Measurements from ENCODE around the gene PARVB. TPM values are rescaled to one million over a fixed set of nuclear protein-coding genes. Genes with fewer than 3 reads are reported as not detected.

PARVB gene
- total and polyA plus RNA-seq, 2 of the 8 experiments (the other 6 are each of a cell fraction or from before 2014, with no cell fraction given) = 14.5 to 18.6 TPM

DNA sequence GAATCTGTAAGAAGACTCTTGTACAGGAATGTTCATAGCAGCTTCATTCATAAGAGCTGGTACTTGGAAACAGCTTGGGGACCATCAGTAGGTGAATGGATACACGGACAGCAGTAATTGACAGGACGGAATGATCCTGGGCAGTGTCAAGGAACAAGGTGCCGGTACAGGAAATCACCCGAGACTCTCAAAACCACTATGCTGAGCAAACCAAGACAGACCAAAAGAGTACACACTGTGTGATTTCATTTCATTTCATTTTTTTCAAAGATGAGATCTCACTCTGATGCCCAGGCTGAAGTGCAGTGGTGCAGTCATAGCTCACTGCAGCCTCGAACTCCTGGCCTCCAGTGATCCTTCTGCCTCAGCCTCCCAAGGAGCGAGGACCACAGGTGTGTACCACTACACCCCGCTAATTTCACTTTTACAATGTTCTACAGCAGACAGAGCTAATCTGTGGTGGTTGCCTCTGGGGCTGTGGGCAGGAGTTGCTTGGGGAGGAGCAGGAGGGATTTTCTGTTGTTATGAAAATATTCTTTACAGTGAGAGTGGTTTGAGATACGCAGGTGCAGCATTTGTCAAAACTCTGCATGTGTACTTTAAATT, 15.6 kb downstream of the PARVB start:
- Histone ChIP-seq H4K20me1 (replicated peaks in 1 of 2; ENCODE audit: control insufficient read depth in 1 of 2, insufficient read depth in 2 of 2, low read length in 2 of 2) (no peaks in the 10 kb centered on the region), H3K4ac (replicated peaks; ENCODE audit: insufficient read length, low read depth, low read length) (no peak overlapping the region), H3K4me3 (ENCODE audit: extremely low read depth in 1 of 4, insufficient read depth in 2 of 4, low read depth in 3 of 4, low read length in 4 of 4) (no peak overlapping the region), H3K14ac (ENCODE audit: insufficient read length) (no peak overlapping the region), H3K9me3 (ENCODE audit: insufficient read depth in 2 of 2, low read depth in 1 of 2, low read length in 1 of 2) (no peaks in the 10 kb centered on the region), H2BK120ac (replicated peaks; ENCODE audit: low read depth, low read length) (no peak overlapping the region), H3K79me1 (ENCODE audit: low read depth, low read length) (no peaks in the 10 kb centered on the region; the same call in 1 of the 2 replicates), H2BK5ac (ENCODE audit: low read depth, low read length) (no peak overlapping the region), H2BK15ac (ENCODE audit: low read length) (no peak overlapping the region), H2AK5ac (ENCODE audit: low read depth, low read length) (no peak overlapping the region), H3K23me2 (ENCODE audit: low read depth, low read length) (no peaks in the 10 kb centered on the region), H3K36me3 (ENCODE audit: control insufficient read depth in 2 of 4, insufficient read depth in 4 of 4, low read length in 3 of 4) (no peaks in the 10 kb centered on the region), H2BK12ac (ENCODE audit: low read depth, low read length) (no peak overlapping the region), H2BK20ac (ENCODE audit: low read length) (no peak overlapping the region), H3K9ac (replicated peaks in 1 of 4; ENCODE audit: extremely low read depth in 1 of 4, low read depth in 3 of 4, low read length in 3 of 4) (no peak overlapping the region), H3K18ac (ENCODE audit: extremely low read depth, low read length) (no peak overlapping the region), H4K5ac (ENCODE audit: insufficient read length, low read depth, low read length) (no peak overlapping the region), H3K27me3 (replicated peaks in 1 of 4; ENCODE audit: control insufficient read depth in 3 of 4, extremely low read depth in 1 of 4, insufficient read depth in 3 of 4, low read length in 3 of 4) (no peaks in the 10 kb centered on the region), H3K4me1 (replicated peaks in 1 of 4; ENCODE audit: control insufficient read depth in 3 of 4, insufficient read depth in 4 of 4, low read length in 3 of 4) (no peaks in the 10 kb centered on the region), H3K56ac (replicated peaks; ENCODE audit: insufficient read length, low read depth, low read length) (no peak overlapping the region), H3K27ac (ENCODE audit: low read depth, low read length) (no peak overlapping the region), H2AFZ (ENCODE audit: low read length) (no peak overlapping the region), H3K23ac (ENCODE audit: insufficient read length) (no peak overlapping the region), H4K8ac (ENCODE audit: extremely low read depth, insufficient read depth, low read length) (no peak overlapping the region), H3K4me2 (ENCODE audit: insufficient read depth in 1 of 2, low read depth in 2 of 2, low read length in 2 of 2) (no peak overlapping the region), H4K91ac (replicated peaks; ENCODE audit: insufficient read length, low read length) (no peak overlapping the region), H3K79me2 (ENCODE audit: control insufficient read depth in 1 of 2, insufficient read depth in 2 of 2, low read length in 2 of 2) (no peaks in the 10 kb centered on the region)
- FAIRE-seq (no peak), DNase-seq (ENCODE audit: low read depth in 1 of 2, low spot score in 2 of 2) (no peak)
- TF ChIP-seq, protein P1, sequence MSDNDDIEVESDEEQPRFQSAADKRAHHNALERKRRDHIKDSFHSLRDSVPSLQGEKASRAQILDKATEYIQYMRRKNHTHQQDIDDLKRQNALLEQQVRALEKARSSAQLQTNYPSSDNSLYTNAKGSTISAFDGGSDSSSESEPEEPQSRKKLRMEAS (IDR thresholded peaks at IDR 0.05) = no peak
- TF ChIP-seq EZH2 (IDR thresholded peaks at IDR 0.05; ENCODE audit: low read depth, low read length, severe bottlenecking) = no peak
- TF ChIP-seq NRF1 (IDR thresholded peaks at IDR 0.05; ENCODE audit: low read depth, low read length) = no peak
- ChIA-PET POLR2A (ENCODE audit: partially characterized antibody) (interaction anchor here (0.7 kb wide), 1 partner anchor 23 kb away, joined by 4 read pairs; no protein-coding TSS in a partner anchor), CTCF (ENCODE audit: partially characterized antibody) (interaction anchor here (0.6 to 4.1 kb wide), 6 partner anchors 9 to 46 kb away, joined by 3 to 13 read pairs (median 3); no protein-coding TSS in a partner anchor)
- 92% methylated on average over 8 of the region's 8 CpGs; no CpG with 5 or more reads in 1 of the 2 experiments for WGBS, 2 experiments (ENCODE audit: extremely low coverage in 1 of 2, insufficient coverage in 1 of 2, insufficient read length in 1 of 2, insufficient replicate concordance in 2 of 2, low coverage in 1 of 2, low lambda C conversion rate in 2 of 2, missing lambda C conversion rate in 1 of 2)
